Measurements from ENCODE around the gene ATAD2B.

Gene ATAD2B

DNA sequence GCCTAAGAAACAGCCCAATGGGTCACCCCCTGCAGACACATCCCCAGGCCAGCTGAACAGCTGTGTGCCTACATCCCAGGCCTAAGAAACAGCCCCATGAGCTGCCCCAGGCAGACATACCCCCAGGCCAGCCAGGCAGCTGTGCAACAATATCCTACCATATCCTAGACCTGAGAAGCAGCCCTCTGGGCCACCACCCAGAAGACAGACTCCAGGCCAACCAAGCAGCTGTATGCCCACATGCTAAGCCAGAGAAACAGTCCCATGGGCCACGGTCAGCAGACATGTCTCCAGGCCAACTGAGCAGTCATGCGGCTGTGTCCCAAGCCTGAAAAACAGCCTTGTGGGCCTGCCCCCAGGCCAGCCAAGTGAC is 205.5 kb downstream of the ATAD2B start:
- Histone ChIP-seq H3K36me3 (replicated peaks; ENCODE audit: low read depth, low read length) (peaks cover 23% of the 10 kb centered on the region), H3K27ac (ENCODE audit: low read length) (no peak overlapping the region)
- TF ChIP-seq EZH2phosphoT487 (IDR thresholded peaks at IDR 0.05; ENCODE audit: low read depth): no peak
- TF ChIP-seq, protein P1, sequence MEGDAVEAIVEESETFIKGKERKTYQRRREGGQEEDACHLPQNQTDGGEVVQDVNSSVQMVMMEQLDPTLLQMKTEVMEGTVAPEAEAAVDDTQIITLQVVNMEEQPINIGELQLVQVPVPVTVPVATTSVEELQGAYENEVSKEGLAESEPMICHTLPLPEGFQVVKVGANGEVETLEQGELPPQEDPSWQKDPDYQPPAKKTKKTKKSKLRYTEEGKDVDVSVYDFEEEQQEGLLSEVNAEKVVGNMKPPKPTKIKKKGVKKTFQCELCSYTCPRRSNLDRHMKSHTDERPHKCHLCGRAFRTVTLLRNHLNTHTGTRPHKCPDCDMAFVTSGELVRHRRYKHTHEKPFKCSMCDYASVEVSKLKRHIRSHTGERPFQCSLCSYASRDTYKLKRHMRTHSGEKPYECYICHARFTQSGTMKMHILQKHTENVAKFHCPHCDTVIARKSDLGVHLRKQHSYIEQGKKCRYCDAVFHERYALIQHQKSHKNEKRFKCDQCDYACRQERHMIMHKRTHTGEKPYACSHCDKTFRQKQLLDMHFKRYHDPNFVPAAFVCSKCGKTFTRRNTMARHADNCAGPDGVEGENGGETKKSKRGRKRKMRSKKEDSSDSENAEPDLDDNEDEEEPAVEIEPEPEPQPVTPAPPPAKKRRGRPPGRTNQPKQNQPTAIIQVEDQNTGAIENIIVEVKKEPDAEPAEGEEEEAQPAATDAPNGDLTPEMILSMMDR (IDR thresholded peaks at IDR 0.05; ENCODE audit: low read depth, low read length): no peak

DNA sequence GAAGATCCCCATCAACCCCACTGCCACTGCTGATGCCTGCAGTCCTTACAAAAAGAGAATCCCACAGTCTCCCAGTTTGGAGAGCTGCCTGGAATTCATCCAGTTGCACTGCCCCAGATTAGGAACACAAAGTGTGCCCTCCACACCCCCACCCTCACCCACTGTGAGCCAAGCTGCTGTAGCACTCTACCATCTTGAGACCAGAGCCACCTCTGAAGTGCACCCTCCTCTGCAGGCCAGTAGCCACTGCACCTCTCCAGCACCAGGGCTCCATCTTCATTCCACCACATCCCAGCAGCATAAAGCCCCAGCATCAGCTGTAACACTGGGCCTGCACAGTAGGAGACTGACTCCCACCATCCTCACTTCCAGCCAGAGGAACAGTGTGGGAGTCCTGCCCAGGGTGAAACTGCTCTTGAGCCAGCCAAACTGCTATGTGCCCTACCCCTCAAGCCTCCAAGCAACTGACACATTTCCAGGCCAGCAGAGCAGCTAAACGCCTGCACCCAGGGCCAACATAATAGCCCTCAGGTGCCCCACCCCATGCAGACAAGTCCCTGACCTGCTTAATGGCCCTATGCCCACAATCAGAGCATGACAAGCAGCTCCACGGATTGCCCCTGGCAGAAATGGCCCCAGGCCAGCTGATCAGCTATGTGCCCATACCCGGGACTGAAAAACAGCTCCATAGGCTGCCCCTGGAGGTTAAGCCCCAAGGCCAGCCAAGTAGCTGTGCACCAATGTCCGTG is 206.0 kb downstream of the ATAD2B start:
- H3K4me3 ChIP-seq (ENCODE audit: low read length): no peak overlapping the region
- H3K79me2 ChIP-seq (ENCODE audit: low read length): no peaks in the 10 kb centered on the region
- H3K36me3 ChIP-seq (replicated peaks; ENCODE audit: low read depth, low read length): peaks cover 23% of the 10 kb centered on the region
- TF ChIP-seq, protein P1 (IDR thresholded peaks at IDR 0.05; ENCODE audit: low read depth, low read length): no peak
- TF ChIP-seq EZH2phosphoT487 (IDR thresholded peaks at IDR 0.05; ENCODE audit: low read depth): no peak
- H3K27ac ChIP-seq (ENCODE audit: low read length): no peak overlapping the region
- H3K4me2 ChIP-seq (ENCODE audit: low read length): no peak overlapping the region
- peaks cover 8% of the 10 kb centered on the region; the same call in 1 of the 2 replicates for H3K9me3 ChIP-seq (ENCODE audit: insufficient read depth, low read length)
- no peaks in the 10 kb centered on the region for H3K27me3 ChIP-seq (ENCODE audit: low read depth, low read length)
- no peak overlapping the region for H3K9ac ChIP-seq (ENCODE audit: low read length)
- H2AFZ ChIP-seq (ENCODE audit: low read depth, low read length): no peak overlapping the region
- H4K20me1 ChIP-seq (ENCODE audit: insufficient read depth, low read length): no peaks in the 10 kb centered on the region
- H3K4me1 ChIP-seq (ENCODE audit: low read length): no peaks in the 10 kb centered on the region

More for the DNA sequence above, 205.5 kb downstream of the ATAD2B start:
- H3K4me3 ChIP-seq (ENCODE audit: low read length): no peak overlapping the region
- H4K20me1 ChIP-seq (ENCODE audit: insufficient read depth, low read length): no peaks in the 10 kb centered on the region
- no peak overlapping the region for H2AFZ ChIP-seq (ENCODE audit: low read depth, low read length)
- peaks cover 8% of the 10 kb centered on the region; the same call in 1 of the 2 replicates for H3K9me3 ChIP-seq (ENCODE audit: insufficient read depth, low read length)
- H3K27me3 ChIP-seq (ENCODE audit: low read depth, low read length): no peaks in the 10 kb centered on the region
- H3K79me2 ChIP-seq (ENCODE audit: low read length): no peaks in the 10 kb centered on the region
- H3K4me1 ChIP-seq (ENCODE audit: low read length): no peaks in the 10 kb centered on the region
- no peak overlapping the region for H3K9ac ChIP-seq (ENCODE audit: low read length)
- H3K4me2 ChIP-seq (ENCODE audit: low read length): no peak overlapping the region

DNA sequence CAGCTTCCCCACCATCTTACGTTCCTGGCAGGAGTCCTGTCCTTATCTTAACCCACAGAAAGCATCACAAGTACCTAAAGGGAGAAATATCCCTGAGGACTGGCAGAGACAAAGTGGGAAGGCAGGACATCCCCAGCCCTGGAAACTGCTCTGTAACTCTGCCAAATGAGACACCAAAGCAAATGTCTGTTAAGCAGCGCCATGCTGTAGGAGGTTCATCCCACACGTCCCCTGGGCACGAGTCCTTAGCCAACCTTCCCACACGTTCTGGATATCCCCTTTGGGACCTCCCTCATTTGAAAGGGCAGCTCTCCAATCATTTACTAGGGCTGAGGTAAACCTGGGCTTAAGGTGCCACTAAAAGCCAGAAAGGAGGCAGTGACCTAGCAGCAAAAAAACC is 207.2 kb downstream of the ATAD2B start:
- Histone ChIP-seq H3K4me2 (ENCODE audit: low read length) (no peak overlapping the region), H3K79me2 (ENCODE audit: low read length) (no peaks in the 10 kb centered on the region), H3K4me1 (ENCODE audit: low read length) (no peaks in the 10 kb centered on the region), H3K36me3 (replicated peaks; ENCODE audit: low read depth, low read length) (peaks cover 15% of the 10 kb centered on the region), H3K27ac (ENCODE audit: low read length) (no peak overlapping the region), H3K9me3 (ENCODE audit: insufficient read depth, low read length) (peaks cover 8% of the 10 kb centered on the region; the same call in 1 of the 2 replicates), H4K20me1 (ENCODE audit: insufficient read depth, low read length) (no peaks in the 10 kb centered on the region), H3K27me3 (ENCODE audit: low read depth, low read length) (no peaks in the 10 kb centered on the region), H3K4me3 (ENCODE audit: low read length) (no peak overlapping the region), H2AFZ (ENCODE audit: low read depth, low read length) (no peak overlapping the region), H3K9ac (ENCODE audit: low read length) (no peak overlapping the region)
- TF ChIP-seq, protein P1 (IDR thresholded peaks at IDR 0.05; ENCODE audit: low read depth, low read length): no peak
- TF ChIP-seq EZH2phosphoT487 (IDR thresholded peaks at IDR 0.05; ENCODE audit: low read depth): no peak

DNA sequence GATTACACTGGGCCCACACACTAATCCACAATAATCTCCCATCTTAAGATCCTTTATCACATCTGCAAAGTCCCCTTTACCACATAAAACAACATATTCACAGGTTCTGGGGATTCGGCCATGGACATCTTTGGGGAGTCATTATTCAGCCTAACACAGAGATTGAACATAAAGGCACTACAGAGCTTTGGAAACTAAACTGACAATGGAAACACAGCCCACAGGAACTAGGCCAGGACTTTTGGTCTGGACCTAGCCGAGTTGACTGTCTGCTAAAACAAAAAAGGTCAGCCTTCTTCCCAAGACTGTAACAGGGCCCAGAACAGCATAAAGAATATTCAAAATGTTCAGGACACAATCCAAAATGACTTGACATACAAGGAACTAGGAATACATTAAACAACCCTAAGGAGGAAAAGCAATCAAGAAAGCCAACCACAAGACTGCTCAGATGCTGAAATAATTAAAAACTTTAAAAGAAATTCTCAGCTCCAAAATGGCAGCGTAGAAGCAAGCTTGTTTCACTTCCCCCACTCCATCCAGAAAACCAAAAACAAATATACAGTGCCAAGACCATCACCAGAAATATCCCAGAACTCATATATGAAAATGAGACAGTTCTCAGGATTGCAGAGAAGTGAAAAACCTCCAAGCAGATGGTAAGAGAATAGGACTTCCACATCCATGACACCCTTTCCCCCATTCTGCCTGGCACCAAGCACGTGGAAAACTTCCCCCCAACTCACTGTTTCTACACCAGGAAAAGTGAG is 207.8 kb downstream of the ATAD2B start:
- no peaks in the 10 kb centered on the region for H3K27me3 ChIP-seq (ENCODE audit: low read depth, low read length)
- H3K79me2 ChIP-seq (ENCODE audit: low read length): no peaks in the 10 kb centered on the region
- H3K9me3 ChIP-seq (ENCODE audit: insufficient read depth, low read length): peaks cover 8% of the 10 kb centered on the region; the same call in 1 of the 2 replicates
- H2AFZ ChIP-seq (ENCODE audit: low read depth, low read length): no peak overlapping the region
- peaks cover 15% of the 10 kb centered on the region for H3K36me3 ChIP-seq (replicated peaks; ENCODE audit: low read depth, low read length)
- H3K9ac ChIP-seq (ENCODE audit: low read length): no peak overlapping the region
- H3K4me1 ChIP-seq (ENCODE audit: low read length): no peaks in the 10 kb centered on the region
- H3K4me3 ChIP-seq (ENCODE audit: low read length): no peak overlapping the region
- H3K4me2 ChIP-seq (ENCODE audit: low read length): no peak overlapping the region
- no peaks in the 10 kb centered on the region for H4K20me1 ChIP-seq (ENCODE audit: insufficient read depth, low read length)
- H3K27ac ChIP-seq (ENCODE audit: low read length): no peak overlapping the region
- TF ChIP-seq, protein P1 (IDR thresholded peaks at IDR 0.05; ENCODE audit: low read depth, low read length): no peak
- TF ChIP-seq EZH2phosphoT487 (IDR thresholded peaks at IDR 0.05; ENCODE audit: low read depth): no peak
